Myometrial cell (primary cell): ENCODE measurements around the gene WDFY2. TPM values are rescaled to one million over a fixed set of nuclear protein-coding genes. Genes with fewer than 3 reads are reported as not detected.

ENCODE experiments used
- total RNA-seq: library from RNA; depleted of rRNA; stranded (reverse); fragments of >200 nt; gene quantifications from 2 replicates; pipeline ENCODE4 v1.2.3, GENCODE V29; 2015

WDFY2 gene
- total RNA-seq: 4.6 and 5.2 TPM in 2 replicates

GRCh38 chr13:51583875-51584730 is at the start of gene WDFY2:
Gene WDFY2, plus strand, starts transcription at chr13:51584462. Its CDS starts 226 bp downstream, at chr13:51584688.

DNA sequence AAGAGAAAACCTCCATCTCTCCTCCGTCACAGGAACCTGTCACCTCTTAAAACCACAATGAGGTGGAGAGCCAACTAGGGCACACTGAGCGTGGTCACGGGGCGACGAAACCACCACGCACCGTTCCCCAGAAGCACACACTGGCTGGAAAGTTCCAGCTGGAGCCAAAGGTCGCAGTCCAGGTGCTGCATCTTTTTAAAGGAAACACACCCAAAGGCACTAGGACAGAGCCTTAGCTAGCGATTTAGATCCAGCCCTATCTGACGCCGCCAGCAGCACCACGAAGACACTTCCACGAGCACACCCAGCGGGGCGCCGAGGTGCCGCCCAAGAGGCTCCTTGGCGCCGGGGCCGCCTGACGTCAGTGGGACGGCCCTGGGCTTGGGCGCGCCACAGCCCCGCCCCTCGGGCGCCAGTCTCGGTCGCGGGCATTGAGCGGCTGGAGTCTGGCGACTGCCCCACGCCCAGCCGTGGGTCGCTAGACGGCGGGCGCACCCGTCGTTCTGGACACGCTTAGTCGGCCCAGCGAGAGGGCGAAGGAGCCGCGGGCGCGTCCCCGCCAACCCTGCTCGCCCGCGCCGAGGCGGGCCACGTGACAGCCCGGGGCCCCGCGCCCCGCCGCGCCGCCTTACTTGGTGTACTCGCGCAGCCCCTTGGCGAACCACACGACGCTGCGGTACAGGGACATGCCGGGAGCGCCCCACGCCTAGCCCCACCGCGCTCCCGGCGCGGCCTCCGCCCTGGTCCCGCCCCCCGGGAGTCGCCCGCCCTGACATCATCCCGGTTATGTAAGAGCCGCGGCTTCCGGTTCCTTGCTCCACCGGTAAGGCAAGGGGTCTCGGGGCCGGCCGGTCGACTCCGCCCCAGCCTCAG is 219.4 kb downstream of the WDFY2 start, which contains the start of gene DHRS12:
DHRS12 (minus strand) TSS at position 742 of the 873 bp plus-strand sequence. CDS start 4,504 bp downstream, outside the sequence.

Other genes starting within 250 kb of the WDFY2 start
- not detected in 2 replicates for gene SERPINE3, start 244.8 kb upstream of the WDFY2 start, total RNA-seq
- 38.8 and 42.4 TPM in 2 replicates for gene INTS6, start 131.4 kb upstream of the WDFY2 start, total RNA-seq
- 0.86 and 3.0 TPM in 2 replicates for gene DHRS12, start 219.7 kb downstream of the WDFY2 start, total RNA-seq